ENCODE measurements around the gene COBL.

COBL gene

GRCh38 chr7:50978633-50979215 is 337.9 kb downstream of the COBL start:
- Mint-ChIP-seq H3K27ac (no peak overlapping the region), H3K9me3 (peaks cover 14% of the 10 kb centered on the region), H3K27me3 (ENCODE audit: low read depth) (peaks cover 3% of the 10 kb centered on the region), H3K36me3 (ENCODE audit: low read depth) (no peaks in the 10 kb centered on the region), H3K4me3 (no peak overlapping the region), H3K4me1 (no peaks in the 10 kb centered on the region)
- no peak for TF ChIP-seq CTCF (IDR thresholded peaks at IDR 0.05; ENCODE audit: unreplicated experiment in 3 of 3)

- H3K9me3 Mint-ChIP-seq: peaks cover 14% of the 10 kb centered on the region
- H3K27ac Mint-ChIP-seq: no peak overlapping the region
- H3K4me1 Mint-ChIP-seq: no peaks in the 10 kb centered on the region
These were observed 339.2 kb downstream of the COBL start for GRCh38 chr7:50977421-50977820.

GRCh38 chr7:50976064-50976463 is 340.5 kb downstream of the COBL start:
- no peaks in the 10 kb centered on the region for H3K4me1 Mint-ChIP-seq
- H3K4me3 Mint-ChIP-seq: no peak overlapping the region
- peaks cover 3% of the 10 kb centered on the region for H3K27me3 Mint-ChIP-seq (ENCODE audit: low read depth)
- H3K27ac Mint-ChIP-seq: no peak overlapping the region
- TF ChIP-seq CTCF (IDR thresholded peaks at IDR 0.05; ENCODE audit: unreplicated experiment in 3 of 3): no peak
- no peaks in the 10 kb centered on the region for H3K36me3 Mint-ChIP-seq (ENCODE audit: low read depth)
- H3K9me3 Mint-ChIP-seq: peaks cover 14% of the 10 kb centered on the region

More at GRCh38 chr7:50977421-50977820, 339.2 kb downstream of the COBL start:
- Mint-ChIP-seq H3K27me3 (ENCODE audit: low read depth) (peaks cover 3% of the 10 kb centered on the region), H3K4me3 (no peak overlapping the region), H3K36me3 (ENCODE audit: low read depth) (no peaks in the 10 kb centered on the region)
- no peak for TF ChIP-seq CTCF (IDR thresholded peaks at IDR 0.05; ENCODE audit: unreplicated experiment in 3 of 3)

- Mint-ChIP-seq H3K4me3 (no peak overlapping the region), H3K9me3 (peaks cover 14% of the 10 kb centered on the region), H3K4me1 (no peaks in the 10 kb centered on the region), H3K36me3 (ENCODE audit: low read depth) (no peaks in the 10 kb centered on the region), H3K27me3 (ENCODE audit: low read depth) (peaks cover 3% of the 10 kb centered on the region), H3K27ac (no peak overlapping the region)
- TF ChIP-seq CTCF (IDR thresholded peaks at IDR 0.05; ENCODE audit: unreplicated experiment in 3 of 3): no peak
These were observed 342.4 kb downstream of the COBL start for GRCh38 chr7:50974240-50974639.

- Mint-ChIP-seq H3K4me3 (no peak overlapping the region), H3K27me3 (ENCODE audit: low read depth) (peaks cover 3% of the 10 kb centered on the region), H3K9me3 (peaks cover 12% of the 10 kb centered on the region), H3K36me3 (ENCODE audit: low read depth) (no peaks in the 10 kb centered on the region), H3K27ac (no peak overlapping the region), H3K4me1 (no peaks in the 10 kb centered on the region)
- no peak for TF ChIP-seq CTCF (IDR thresholded peaks at IDR 0.05; ENCODE audit: unreplicated experiment in 3 of 3)
These were observed 342.8 kb downstream of the COBL start for GRCh38 chr7:50973814-50974213.

GRCh38 chr7:50970092-50970491 is 346.5 kb downstream of the COBL start:
- H3K4me1 Mint-ChIP-seq: no peaks in the 10 kb centered on the region
- H3K9me3 Mint-ChIP-seq: peaks cover 13% of the 10 kb centered on the region
- peaks cover 3% of the 10 kb centered on the region for H3K27me3 Mint-ChIP-seq (ENCODE audit: low read depth)
- no peak overlapping the region for H3K27ac Mint-ChIP-seq
- no peak overlapping the region for H3K4me3 Mint-ChIP-seq
- no peaks in the 10 kb centered on the region for H3K36me3 Mint-ChIP-seq (ENCODE audit: low read depth)
- no peak for TF ChIP-seq CTCF (IDR thresholded peaks at IDR 0.05; ENCODE audit: unreplicated experiment in 3 of 3)
